ENCODE measurements around the gene CHST3.
"Not testable (repeated sequence)": the region's sequence is repeated elsewhere in the genome, so short reads cannot be mapped to it uniquely, and the experiment has no call there.

CHST3 gene

DNA sequence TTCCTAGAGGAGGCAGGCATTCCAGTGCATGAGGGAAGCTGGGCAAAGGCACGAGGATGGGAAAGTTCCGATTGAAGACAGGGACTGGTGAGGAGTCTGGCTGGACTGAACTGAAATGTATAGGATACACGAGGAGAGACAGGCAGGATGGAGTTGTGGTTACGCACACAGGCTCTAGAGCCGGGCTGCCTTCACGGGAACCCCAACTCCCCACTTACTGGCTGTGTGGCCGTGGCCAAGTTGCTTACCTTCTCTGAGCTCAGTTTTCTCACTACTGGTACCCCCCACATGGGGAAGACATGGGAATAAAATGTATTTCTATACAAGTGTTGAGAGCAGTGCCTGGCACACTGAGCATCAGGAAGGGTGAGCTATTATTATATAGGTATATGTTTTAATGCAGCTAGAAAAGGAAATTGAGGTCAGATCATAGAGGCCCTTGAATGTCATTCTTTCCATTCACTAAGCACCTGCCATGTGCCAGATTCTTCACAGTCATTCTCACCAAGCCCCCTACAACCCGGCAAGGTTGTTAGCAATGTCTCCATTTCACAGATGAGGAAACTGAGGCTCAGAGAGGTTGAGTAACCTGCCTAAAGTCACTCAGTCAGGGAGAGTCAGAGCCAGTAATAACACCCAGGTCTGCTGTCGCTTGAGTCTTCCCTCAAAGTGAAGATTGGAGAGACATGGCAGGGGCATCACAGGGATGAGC lies 9.7 kb downstream of the CHST3 start:
- DNase-seq (ENCODE audit: low read depth) = no peak
- TF ChIP-seq, protein P1, sequence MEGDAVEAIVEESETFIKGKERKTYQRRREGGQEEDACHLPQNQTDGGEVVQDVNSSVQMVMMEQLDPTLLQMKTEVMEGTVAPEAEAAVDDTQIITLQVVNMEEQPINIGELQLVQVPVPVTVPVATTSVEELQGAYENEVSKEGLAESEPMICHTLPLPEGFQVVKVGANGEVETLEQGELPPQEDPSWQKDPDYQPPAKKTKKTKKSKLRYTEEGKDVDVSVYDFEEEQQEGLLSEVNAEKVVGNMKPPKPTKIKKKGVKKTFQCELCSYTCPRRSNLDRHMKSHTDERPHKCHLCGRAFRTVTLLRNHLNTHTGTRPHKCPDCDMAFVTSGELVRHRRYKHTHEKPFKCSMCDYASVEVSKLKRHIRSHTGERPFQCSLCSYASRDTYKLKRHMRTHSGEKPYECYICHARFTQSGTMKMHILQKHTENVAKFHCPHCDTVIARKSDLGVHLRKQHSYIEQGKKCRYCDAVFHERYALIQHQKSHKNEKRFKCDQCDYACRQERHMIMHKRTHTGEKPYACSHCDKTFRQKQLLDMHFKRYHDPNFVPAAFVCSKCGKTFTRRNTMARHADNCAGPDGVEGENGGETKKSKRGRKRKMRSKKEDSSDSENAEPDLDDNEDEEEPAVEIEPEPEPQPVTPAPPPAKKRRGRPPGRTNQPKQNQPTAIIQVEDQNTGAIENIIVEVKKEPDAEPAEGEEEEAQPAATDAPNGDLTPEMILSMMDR (IDR thresholded peaks at IDR 0.05; ENCODE audit: low read length, missing control alignments) = no peak
- no peak overlapping the region for H3K4me3 ChIP-seq (replicated peaks; ENCODE audit: low read depth, low read length)

DNA sequence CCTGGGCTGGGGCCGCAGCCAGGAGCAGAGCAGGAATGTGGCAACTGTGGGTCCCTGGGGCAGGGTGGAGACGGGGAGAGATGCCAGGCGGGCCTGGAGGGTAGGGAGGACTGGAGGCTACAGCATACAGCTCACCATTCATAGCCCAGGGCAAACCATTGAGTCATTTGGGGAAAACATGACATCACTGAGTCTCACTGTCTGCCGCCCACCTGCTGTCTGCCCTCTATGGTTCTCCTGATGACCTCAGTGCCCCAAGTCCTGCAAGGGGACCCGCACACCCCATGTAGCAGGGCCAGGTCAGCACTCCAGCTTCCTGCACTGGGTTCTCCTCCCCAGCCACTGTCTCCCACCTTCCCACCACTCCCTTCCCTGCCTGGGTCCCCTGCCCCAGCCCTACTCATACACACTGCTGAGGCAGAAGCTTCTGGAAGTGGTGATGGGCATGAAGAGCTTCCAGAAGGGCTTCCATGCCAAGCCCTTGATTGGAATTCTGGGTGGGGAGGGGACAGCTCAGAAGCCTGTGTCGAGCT lies 10.4 kb downstream of the CHST3 start:
- TF ChIP-seq, protein P1 (IDR thresholded peaks at IDR 0.05; ENCODE audit: low read length, missing control alignments) = no peak
- no peak overlapping the region for H3K4me3 ChIP-seq (replicated peaks; ENCODE audit: low read depth, low read length)
- no peak for DNase-seq (ENCODE audit: low read depth)

DNA sequence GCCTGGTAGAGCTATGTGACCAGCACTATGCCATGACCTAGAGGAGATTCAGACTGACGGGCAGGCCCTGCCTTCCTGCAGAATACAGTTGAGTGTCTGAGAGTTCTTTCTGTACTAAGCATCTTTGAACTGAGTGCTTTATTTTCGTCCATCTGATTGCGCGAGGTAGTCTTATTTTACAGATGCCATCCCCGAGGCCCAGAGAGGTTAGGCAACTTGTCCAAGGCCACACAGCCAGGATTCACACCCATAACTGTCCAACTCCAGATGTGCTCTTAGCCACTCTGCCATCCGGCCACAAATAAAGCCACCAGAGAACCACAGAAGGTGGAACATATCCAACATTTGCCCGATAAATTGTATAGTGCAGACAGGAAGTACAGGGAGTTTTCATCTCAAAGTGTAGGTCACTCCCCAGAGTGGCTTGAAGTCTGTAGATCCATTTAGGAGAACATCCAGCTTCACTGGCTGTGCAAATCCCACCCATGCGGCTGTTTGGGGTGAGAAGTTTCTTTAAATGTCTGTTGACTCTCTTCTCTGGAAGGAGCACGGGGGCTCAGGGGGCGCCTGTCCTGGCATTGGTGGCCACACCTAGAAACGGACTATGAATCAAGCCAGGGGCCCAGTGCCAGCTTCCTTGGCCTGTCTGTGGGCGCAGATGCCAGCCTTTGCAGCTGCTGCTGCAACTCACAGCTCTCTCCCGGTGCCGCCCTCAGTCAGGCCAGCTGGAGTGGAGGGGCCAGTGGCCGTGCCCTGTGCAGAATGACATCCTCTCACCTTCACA lies 11.1 kb downstream of the CHST3 start:
- DNase-seq (ENCODE audit: low read depth) = no peak
- TF ChIP-seq, protein P1 (IDR thresholded peaks at IDR 0.05; ENCODE audit: low read length, missing control alignments) = no peak
- H3K4me3 ChIP-seq (replicated peaks; ENCODE audit: low read depth, low read length) = no peak overlapping the region

DNA sequence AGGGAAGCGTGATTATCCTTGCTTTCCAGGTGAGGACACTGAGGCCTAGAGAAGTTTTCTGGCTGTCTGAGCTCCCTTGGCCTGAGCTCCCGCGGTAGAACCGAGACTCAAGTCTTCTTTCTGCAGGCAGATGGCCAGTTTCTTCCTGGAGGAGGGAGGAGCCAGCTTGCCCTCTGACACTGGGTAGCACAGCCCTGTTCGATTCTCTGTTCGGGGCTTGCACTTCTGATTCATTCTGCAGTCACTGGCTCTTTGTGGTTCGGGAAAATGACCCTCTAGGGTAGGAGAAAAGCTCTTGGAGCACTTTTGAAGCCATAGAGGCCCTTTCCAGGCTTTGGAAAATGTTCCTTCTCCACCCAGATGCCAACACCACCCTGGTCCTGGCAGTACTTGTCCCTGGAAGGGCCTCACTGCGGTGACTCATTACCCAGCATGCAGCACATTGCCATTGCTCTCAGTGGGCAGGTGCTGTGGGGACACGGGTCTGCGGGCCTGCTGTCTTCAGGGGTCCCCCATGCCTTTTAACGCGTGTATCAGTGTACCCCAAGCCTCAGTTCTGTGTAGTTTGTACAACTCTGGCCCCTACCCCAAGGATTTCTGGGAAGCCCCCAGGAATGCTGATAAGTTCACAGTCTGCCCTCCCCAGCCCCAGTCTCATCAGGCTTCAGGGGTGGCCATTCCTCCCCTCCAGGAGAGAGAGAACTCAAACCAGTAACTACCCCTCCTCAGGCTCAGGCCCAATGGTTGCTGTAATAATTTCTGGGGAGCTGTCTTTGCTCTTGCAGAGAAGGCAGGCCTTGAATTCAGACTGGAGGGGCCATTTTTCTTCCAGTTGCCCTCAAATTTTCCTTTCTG lies 11.9 kb downstream of the CHST3 start:
- TF ChIP-seq, protein P1 (IDR thresholded peaks at IDR 0.05; ENCODE audit: low read length, missing control alignments) = no peak

DNA sequence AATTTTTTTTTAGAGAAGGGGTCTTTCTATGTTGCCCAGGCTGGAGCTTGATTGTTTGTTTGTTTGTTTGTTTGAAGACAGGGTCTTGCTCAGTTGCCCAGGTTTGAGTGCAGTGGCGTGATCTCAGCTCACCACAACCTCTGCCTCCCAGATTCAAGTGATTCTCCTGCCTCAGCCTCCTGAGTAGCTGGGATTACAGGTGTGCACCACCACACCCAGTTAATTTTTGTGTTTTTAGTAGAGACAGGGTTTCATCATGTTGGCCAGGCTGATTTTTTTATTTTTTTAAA lies 13.4 kb downstream of the CHST3 start:
- H3K4me3 ChIP-seq (replicated peaks; ENCODE audit: low read depth, low read length); DNase-seq (ENCODE audit: low read depth): not testable (repeated sequence)

More for the DNA sequence above, 11.9 kb downstream of the CHST3 start:
- peak; percentile 60 for DNase-seq (ENCODE audit: low read depth)
- no peak overlapping the region for H3K4me3 ChIP-seq (replicated peaks; ENCODE audit: low read depth, low read length)

DNA sequence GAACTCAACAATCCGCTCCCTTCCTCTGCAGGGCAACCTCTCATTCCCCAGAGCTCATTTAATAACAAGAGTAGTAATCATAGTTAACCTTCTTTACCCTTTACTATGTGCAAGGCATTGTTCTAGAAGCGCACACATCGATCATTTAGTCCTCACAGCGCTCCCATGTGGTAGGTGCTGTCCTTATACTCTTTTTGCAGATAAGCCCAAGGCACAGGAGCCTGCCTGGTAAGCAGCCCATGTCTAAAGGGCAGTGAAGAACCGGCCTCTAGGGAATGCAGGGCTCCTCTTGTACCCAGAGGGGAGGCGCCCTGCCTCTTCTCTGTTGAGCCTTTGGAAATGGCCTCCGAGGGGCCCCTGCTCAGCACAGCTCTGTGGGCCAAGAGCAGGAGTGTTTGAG lies 14.3 kb downstream of the CHST3 start:
- TF ChIP-seq, protein P1 (IDR thresholded peaks at IDR 0.05; ENCODE audit: low read length, missing control alignments) = no peak
- DNase-seq (ENCODE audit: low read depth) = no peak
- H3K4me3 ChIP-seq (replicated peaks; ENCODE audit: low read depth, low read length) = no peak overlapping the region

Data from fibroblast of pulmonary artery (primary cell).